ENCODE data around the gene C6orf89. TPM values are rescaled to one million over a fixed set of nuclear protein-coding genes. Genes with fewer than 3 reads are reported as not detected.

C6orf89 gene
- total RNA-seq, 4 donors from 2014 or later: 29.8 to 42.1 (median 37.9) TPM

GRCh38 chr6:36851626-36852025 lies 34.1 kb upstream of the C6orf89 start:
- Histone ChIP-seq H3K27me3 (no peaks in the 10 kb centered on the region), H3K9me3 (no peaks in the 10 kb centered on the region), H3K4me1 (peaks cover 41% of the 10 kb centered on the region), H3K4me3 (no peak overlapping the region), H3K36me3 (peaks cover 7% of the 10 kb centered on the region), H3K27ac (no peak overlapping the region)
- DNase-seq (ENCODE audit: low spot score in 2 of 2): peak; percentile 33 to 47
- WGBS: 69% methylated on average over 4 of the region's 4 CpGs
- no peak for TF ChIP-seq POLR2AphosphoS5 (IDR thresholded peaks at IDR 0.05)

- no peak for TF ChIP-seq POLR2AphosphoS5 (IDR thresholded peaks at IDR 0.05)
- TF ChIP-seq POLR2A (IDR thresholded peaks at IDR 0.05): no peak
- no peak for TF ChIP-seq EP300 (IDR thresholded peaks at IDR 0.05)
- no peak for TF ChIP-seq CTCF (IDR thresholded peaks at IDR 0.05)
- peak; percentile 57 to 58 for DNase-seq (ENCODE audit: low spot score in 2 of 2)
- H3K4me1 ChIP-seq: peaks cover 41% of the 10 kb centered on the region
- H3K4me3 ChIP-seq: no peak overlapping the region
- H3K36me3 ChIP-seq: peaks cover 7% of the 10 kb centered on the region
- H3K9me3 ChIP-seq: no peaks in the 10 kb centered on the region
- no peaks in the 10 kb centered on the region for H3K27me3 ChIP-seq
- no peak overlapping the region for H3K27ac ChIP-seq
- WGBS: 57% methylated on average over 4 of the region's 4 CpGs
These were observed 33.1 kb upstream of the C6orf89 start for GRCh38 chr6:36852481-36853147.

GRCh38 chr6:36853325-36853724 lies 32.4 kb upstream of the C6orf89 start:
- Histone ChIP-seq H3K27ac (no peak overlapping the region), H3K4me3 (no peak overlapping the region), H3K36me3 (peaks cover 7% of the 10 kb centered on the region), H3K9me3 (no peaks in the 10 kb centered on the region), H3K27me3 (no peaks in the 10 kb centered on the region), H3K4me1 (peaks cover 40% of the 10 kb centered on the region)
- TF ChIP-seq CTCF (IDR thresholded peaks at IDR 0.05): no peak
- TF ChIP-seq POLR2A (IDR thresholded peaks at IDR 0.05): no peak
- no peak for TF ChIP-seq POLR2AphosphoS5 (IDR thresholded peaks at IDR 0.05)
- TF ChIP-seq EP300 (IDR thresholded peaks at IDR 0.05): no peak
- 68% methylated on average over 5 of the region's 5 CpGs for WGBS
- peak in 1 of 2 donors; percentile 60 for DNase-seq (ENCODE audit: low spot score in 2 of 2)

- Histone ChIP-seq H3K27ac (no peak overlapping the region), H3K4me1 (peaks cover 16% of the 10 kb centered on the region), H3K9me3 (no peaks in the 10 kb centered on the region), H3K4me3 (no peak overlapping the region), H3K36me3 (peaks cover 7% of the 10 kb centered on the region), H3K27me3 (no peaks in the 10 kb centered on the region)
- no peak for DNase-seq (ENCODE audit: low spot score in 2 of 2)
- 88% methylated on average over 10 of the region's 10 CpGs for WGBS
- TF ChIP-seq CTCF (IDR thresholded peaks at IDR 0.05) (no peak), POLR2A (IDR thresholded peaks at IDR 0.05) (no peak), EP300 (IDR thresholded peaks at IDR 0.05) (no peak), POLR2AphosphoS5 (IDR thresholded peaks at IDR 0.05) (no peak)
These were observed 30.0 kb upstream of the C6orf89 start for GRCh38 chr6:36855750-36856149.

GRCh38 chr6:36856277-36856676 lies 29.5 kb upstream of the C6orf89 start:
- no peak for DNase-seq (ENCODE audit: low spot score in 2 of 2)
- H3K4me3 ChIP-seq: no peak overlapping the region
- no peaks in the 10 kb centered on the region for H3K9me3 ChIP-seq
- H3K36me3 ChIP-seq: peaks cover 7% of the 10 kb centered on the region
- TF ChIP-seq POLR2A (IDR thresholded peaks at IDR 0.05) (no peak), EP300 (IDR thresholded peaks at IDR 0.05) (no peak), CTCF (IDR thresholded peaks at IDR 0.05) (no peak), POLR2AphosphoS5 (IDR thresholded peaks at IDR 0.05) (no peak)
- H3K4me1 ChIP-seq: peaks cover 12% of the 10 kb centered on the region
- no peaks in the 10 kb centered on the region for H3K27me3 ChIP-seq
- 85% methylated on average over 8 of the region's 8 CpGs for WGBS
- H3K27ac ChIP-seq: no peak overlapping the region

All from suprapubic skin (tissue), 4 donors.